ENCODE data around the gene MAP3K13. TPM values are rescaled to one million over a fixed set of nuclear protein-coding genes. Genes with fewer than 3 reads are reported as not detected.
"Not testable (repeated sequence)": the region's sequence is repeated elsewhere in the genome, so short reads cannot be mapped to it uniquely, and the experiment has no call there.

The MAP3K13 gene
- total and polyA plus RNA-seq, 5 experiments from 2014 or later = 11.7 to 55.7 (median 44.2) TPM

- Mint-ChIP-seq H3K4me1 (no peaks in the 10 kb centered on the region), H3K27ac (no peak overlapping the region), H3K9me3 (no peaks in the 10 kb centered on the region), H3K27me3 (peaks cover 0 to 6% (median 2%) of the 10 kb centered on the region in 5 donors), H3K4me3 (no peak overlapping the region), H3K36me3 (no peaks in the 10 kb centered on the region)
- POLR2A ChIA-PET = no interaction called here
- ATAC-seq (no peak), DNase-seq (no peak)
Measured at GRCh38 chr3:185411133-185411532, 48.2 kb downstream of the MAP3K13 start.

- no peak overlapping the region for H3K4me3 Mint-ChIP-seq
- no peaks in the 10 kb centered on the region for H3K9me3 Mint-ChIP-seq
- no peak overlapping the region for H3K27ac Mint-ChIP-seq
- ATAC-seq (no peak), DNase-seq (no peak)
- no peaks in the 10 kb centered on the region for H3K4me1 Mint-ChIP-seq
- H3K27me3 Mint-ChIP-seq = peaks cover 0 to 12% (median 2%) of the 10 kb centered on the region in 5 donors
- H3K36me3 Mint-ChIP-seq = no peaks in the 10 kb centered on the region
- POLR2A ChIA-PET = no interaction called here
Measured at GRCh38 chr3:185416513-185416912, 53.6 kb downstream of the MAP3K13 start.

- POLR2A ChIA-PET, H3K4me3 Mint-ChIP-seq, DNase-seq, H3K4me1 Mint-ChIP-seq, H3K9me3 Mint-ChIP-seq, ATAC-seq, H3K27ac Mint-ChIP-seq, H3K36me3 Mint-ChIP-seq: not testable (repeated sequence)
- peaks cover 0 to 20% (median 5%) of the 10 kb centered on the region in 5 donors for H3K27me3 Mint-ChIP-seq
Measured at GRCh38 chr3:185418561-185418977, 55.6 kb downstream of the MAP3K13 start.

DNA sequence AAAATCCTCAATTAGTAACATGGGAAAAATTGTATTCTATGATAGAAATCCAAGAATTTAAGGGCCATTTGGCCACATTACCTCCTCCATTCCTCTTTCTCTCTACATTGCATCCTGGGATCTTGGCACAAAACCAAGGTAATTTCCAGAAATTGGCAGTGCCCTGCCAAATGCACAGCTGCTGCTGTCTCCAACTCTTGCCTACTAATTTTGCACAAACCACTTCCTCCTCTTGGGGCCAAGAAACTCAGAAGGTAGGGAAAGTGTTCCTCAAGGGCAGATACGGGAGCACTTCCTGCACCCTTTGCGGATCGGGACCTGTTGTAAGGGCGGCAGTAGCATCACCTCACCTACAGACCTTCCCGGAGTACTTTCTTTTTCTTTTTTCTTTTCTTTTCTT lies 57.8 kb downstream of the MAP3K13 start:
- Mint-ChIP-seq H3K4me3 (no peak overlapping the region), H3K27ac (no peak overlapping the region), H3K27me3 (peaks cover 5 to 27% (median 11%) of the 10 kb centered on the region in 5 donors), H3K4me1 (no peaks in the 10 kb centered on the region), H3K36me3 (no peaks in the 10 kb centered on the region), H3K9me3 (no peaks in the 10 kb centered on the region)
- DNase-seq (no peak), ATAC-seq (no peak)
- POLR2A ChIA-PET = no interaction called here

DNA sequence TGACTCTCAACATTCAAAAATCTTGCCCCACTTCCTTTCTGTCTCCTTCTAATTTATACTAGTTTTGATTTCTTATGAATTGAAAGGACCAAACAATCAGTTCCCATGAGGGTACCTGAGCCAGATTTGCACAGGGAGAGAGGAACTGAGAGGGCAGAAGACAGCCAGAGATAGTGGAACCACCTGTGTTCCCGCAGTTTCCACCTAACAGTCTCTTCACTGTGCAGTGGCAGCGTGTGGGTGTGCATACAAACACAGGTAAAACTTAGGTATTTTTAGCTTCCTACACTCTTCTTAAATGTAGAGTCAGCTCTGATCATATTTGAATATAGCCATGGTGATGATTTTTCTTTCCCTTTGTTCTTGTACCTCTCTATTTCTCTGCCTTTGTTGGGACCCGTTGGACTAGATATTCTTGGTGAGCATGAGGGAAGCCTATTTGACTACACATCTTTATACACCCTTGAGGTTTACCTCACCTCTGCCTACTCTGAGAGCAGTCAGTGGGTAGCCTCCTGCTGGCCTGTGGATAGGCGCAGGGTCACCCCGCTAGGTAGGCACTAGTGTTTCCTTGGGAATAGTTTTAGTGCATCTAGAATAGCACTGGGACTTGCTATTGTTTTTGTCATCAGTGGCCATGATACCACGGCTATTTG lies 58.8 kb downstream of the MAP3K13 start:
- Mint-ChIP-seq H3K27me3 (peaks cover 2 to 27% (median 11%) of the 10 kb centered on the region in 5 donors), H3K27ac (no peak overlapping the region)

DNA sequence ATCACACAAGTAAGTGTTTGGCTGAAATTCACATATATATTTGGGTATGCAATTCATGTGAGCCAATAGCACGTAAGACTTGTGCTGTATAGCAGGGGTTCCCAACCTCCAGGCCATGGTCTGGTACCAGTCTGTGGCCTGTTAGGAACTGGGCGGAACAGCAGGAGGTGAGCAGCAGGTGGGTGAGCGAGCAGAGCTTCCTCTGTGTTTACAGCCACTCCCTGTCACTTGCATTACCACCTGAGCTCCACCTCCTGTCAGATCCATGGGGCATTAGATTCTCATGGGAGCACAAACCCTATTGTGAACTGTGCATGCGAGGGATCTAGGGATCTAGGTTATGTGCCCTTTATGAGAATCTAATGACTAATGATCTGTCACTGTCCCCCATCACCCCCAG lies 59.7 kb downstream of the MAP3K13 start:
- ATAC-seq = no peak
- peaks cover 2 to 27% (median 11%) of the 10 kb centered on the region in 5 donors for H3K27me3 Mint-ChIP-seq

More for the DNA sequence above, 58.8 kb downstream of the MAP3K13 start:
- ATAC-seq (no peak), DNase-seq (no peak)
- Mint-ChIP-seq H3K9me3 (no peaks in the 10 kb centered on the region), H3K36me3 (no peaks in the 10 kb centered on the region), H3K4me3 (no peak overlapping the region), H3K4me1 (no peaks in the 10 kb centered on the region)
- POLR2A ChIA-PET = no interaction called here

DNA sequence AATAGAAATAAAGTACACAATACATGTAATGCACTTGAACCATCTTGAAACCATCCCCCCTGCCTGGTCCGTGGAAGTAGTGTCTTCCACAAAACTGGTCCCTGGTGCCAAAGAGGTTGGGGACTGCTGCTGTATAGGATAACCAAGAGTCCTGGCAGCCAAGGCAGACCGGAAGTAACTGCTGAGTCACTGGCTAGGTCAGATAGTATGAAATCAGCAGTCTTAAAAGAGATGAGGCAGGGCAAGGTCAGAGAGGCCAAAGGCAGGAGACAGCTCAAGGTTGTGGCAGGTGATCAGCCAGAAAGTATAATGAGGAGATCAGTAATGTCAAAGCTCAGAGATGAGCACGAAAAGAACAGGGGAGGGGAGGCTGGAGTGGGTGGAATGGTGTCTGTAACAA lies 60.2 kb downstream of the MAP3K13 start:
- no peaks in the 10 kb centered on the region for H3K4me1 Mint-ChIP-seq
- H3K4me3 Mint-ChIP-seq = no peak overlapping the region
- POLR2A ChIA-PET = no interaction called here

More for the DNA sequence above, 59.7 kb downstream of the MAP3K13 start:
- POLR2A ChIA-PET = no interaction called here
- Mint-ChIP-seq H3K36me3 (no peaks in the 10 kb centered on the region), H3K27ac (no peak overlapping the region), H3K4me3 (no peak overlapping the region), H3K9me3 (no peaks in the 10 kb centered on the region), H3K4me1 (no peaks in the 10 kb centered on the region)
- DNase-seq = no peak

DNA sequence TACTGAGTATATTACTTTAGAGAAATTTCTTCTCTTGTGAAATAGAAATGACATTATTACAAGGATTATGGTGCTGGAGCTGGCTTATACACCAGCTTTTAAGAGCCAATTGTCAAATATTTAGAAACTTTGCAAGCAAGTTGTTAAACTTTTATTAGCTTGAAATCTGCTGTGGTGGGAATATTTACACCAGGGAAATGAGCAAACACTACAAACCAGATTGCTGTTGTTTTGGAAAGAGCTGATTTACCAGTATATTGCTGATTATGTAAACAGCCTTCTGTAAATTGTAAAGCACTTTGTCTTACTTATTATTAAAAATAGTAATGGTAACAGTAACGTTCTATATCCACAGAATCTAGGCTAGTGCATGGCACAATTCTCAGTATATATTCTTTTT lies 61.5 kb downstream of the MAP3K13 start:
- POLR2A ChIA-PET = no interaction called here
- Mint-ChIP-seq H3K4me1 (no peaks in the 10 kb centered on the region), H3K27ac (no peak overlapping the region), H3K36me3 (no peaks in the 10 kb centered on the region), H3K27me3 (peaks cover 2 to 27% (median 11%) of the 10 kb centered on the region in 5 donors), H3K9me3 (no peaks in the 10 kb centered on the region), H3K4me3 (no peak overlapping the region)
- no peak for ATAC-seq
- no peak for DNase-seq

More for the DNA sequence above, 60.2 kb downstream of the MAP3K13 start:
- Mint-ChIP-seq H3K27me3 (peaks cover 2 to 27% (median 11%) of the 10 kb centered on the region in 5 donors), H3K36me3 (no peaks in the 10 kb centered on the region), H3K9me3 (no peaks in the 10 kb centered on the region), H3K27ac (no peak overlapping the region)
- no peak for DNase-seq
- ATAC-seq = no peak

- no peak for DNase-seq
- no peaks in the 10 kb centered on the region for H3K36me3 Mint-ChIP-seq
- no peak overlapping the region for H3K4me3 Mint-ChIP-seq
- H3K9me3 Mint-ChIP-seq = no peaks in the 10 kb centered on the region
- no peak overlapping the region for H3K27ac Mint-ChIP-seq
- POLR2A ChIA-PET = no interaction called here
- H3K4me1 Mint-ChIP-seq = no peaks in the 10 kb centered on the region
- H3K27me3 Mint-ChIP-seq = peaks cover 0 to 7% (median 4%) of the 10 kb centered on the region in 5 donors
- no peak for ATAC-seq
Measured at GRCh38 chr3:185430375-185430774, 67.4 kb downstream of the MAP3K13 start.

GRCh38 chr3:185439745-185440466 lies 77.0 kb downstream of the MAP3K13 start:
- POLR2A ChIA-PET = no interaction called here
- DNase-seq = no peak
- no peak overlapping the region for H3K27ac Mint-ChIP-seq
- H3K36me3 Mint-ChIP-seq = peaks cover 0 to 3% (median 0%) of the 10 kb centered on the region in 3 donors
- H3K4me1 Mint-ChIP-seq = peaks cover 0 to 3% (median 0%) of the 10 kb centered on the region in 4 donors
- H3K27me3 Mint-ChIP-seq = peaks cover 6 to 12% (median 8%) of the 10 kb centered on the region in 5 donors
- no peak overlapping the region for H3K4me3 Mint-ChIP-seq
- ATAC-seq = no peak
- no peaks in the 10 kb centered on the region for H3K9me3 Mint-ChIP-seq

GRCh38 chr3:185442031-185442430 lies 79.1 kb downstream of the MAP3K13 start:
- Mint-ChIP-seq H3K9me3 (no peaks in the 10 kb centered on the region), H3K4me1 (peaks cover 0 to 3% (median 0%) of the 10 kb centered on the region in 4 donors)

GRCh38 chr3:185444329-185444728 lies 81.4 kb downstream of the MAP3K13 start:
- Mint-ChIP-seq H3K4me1 (peaks cover 0 to 3% (median 0%) of the 10 kb centered on the region in 4 donors), H3K9me3 (no peaks in the 10 kb centered on the region), H3K36me3 (peaks cover 0 to 3% (median 0%) of the 10 kb centered on the region in 3 donors), H3K27ac (no peak overlapping the region), H3K27me3 (peaks cover 5 to 19% (median 6%) of the 10 kb centered on the region in 5 donors), H3K4me3 (no peak overlapping the region)
- ATAC-seq (no peak), DNase-seq (no peak)
- POLR2A ChIA-PET = no interaction called here

More at GRCh38 chr3:185442031-185442430, 79.1 kb downstream of the MAP3K13 start:
- Mint-ChIP-seq H3K4me3 (no peak overlapping the region), H3K36me3 (peaks cover 0 to 3% (median 0%) of the 10 kb centered on the region in 3 donors), H3K27ac (no peak overlapping the region), H3K27me3 (peaks cover 6 to 19% (median 8%) of the 10 kb centered on the region in 5 donors)
- ATAC-seq (no peak), DNase-seq (no peak)
- POLR2A ChIA-PET = interaction anchor here (0.6 kb wide), 1 partner anchor 131 kb away, joined by 3 read pairs; no protein-coding TSS in a partner anchor

DNA sequence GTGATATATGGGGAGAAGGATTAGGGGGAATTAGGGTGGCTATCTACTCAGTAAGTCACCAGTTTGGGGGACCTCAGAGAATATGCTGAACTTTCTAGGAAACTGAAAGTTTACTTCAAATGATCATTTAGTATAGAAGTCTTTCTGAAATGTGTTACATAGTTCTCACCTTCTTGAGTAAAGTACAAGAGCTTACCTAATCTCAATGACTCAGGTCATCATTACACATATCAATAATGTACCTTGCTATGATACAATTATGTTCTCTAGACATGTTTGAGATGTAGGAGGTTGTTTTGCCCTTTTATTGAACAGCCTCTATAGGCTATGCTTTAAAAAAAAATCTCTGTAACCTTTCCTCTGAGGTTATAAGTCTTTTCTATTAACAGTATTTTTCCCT lies 85.2 kb downstream of the MAP3K13 start:
- Mint-ChIP-seq H3K27me3 (peaks cover 0 to 7% (median 0%) of the 10 kb centered on the region in 5 donors), H3K9me3 (no peaks in the 10 kb centered on the region), H3K4me3 (no peak overlapping the region), H3K36me3 (peaks cover 0 to 2% (median 0%) of the 10 kb centered on the region in 3 donors), H3K27ac (no peak overlapping the region), H3K4me1 (no peaks in the 10 kb centered on the region)
- ATAC-seq (no peak), DNase-seq (no peak)
- POLR2A ChIA-PET = no interaction called here

Data from naive thymus-derived CD8-positive, alpha-beta T cell (primary cell).